CD4-positive, alpha-beta T cell treated with Interleukin-15 for 1 hour (primary cell): Measurements from ENCODE around the gene TSC1.

Experiments used
- DNase-seq: peaks from one replicate; pipeline ENCODE4 v3.0.0-alpha.2; 2020

Gene TSC1

GRCh38 chr9:132857616-132858342 lies 86.6 kb downstream of the TSC1 start:
- DNase-seq: no peak

DNA sequence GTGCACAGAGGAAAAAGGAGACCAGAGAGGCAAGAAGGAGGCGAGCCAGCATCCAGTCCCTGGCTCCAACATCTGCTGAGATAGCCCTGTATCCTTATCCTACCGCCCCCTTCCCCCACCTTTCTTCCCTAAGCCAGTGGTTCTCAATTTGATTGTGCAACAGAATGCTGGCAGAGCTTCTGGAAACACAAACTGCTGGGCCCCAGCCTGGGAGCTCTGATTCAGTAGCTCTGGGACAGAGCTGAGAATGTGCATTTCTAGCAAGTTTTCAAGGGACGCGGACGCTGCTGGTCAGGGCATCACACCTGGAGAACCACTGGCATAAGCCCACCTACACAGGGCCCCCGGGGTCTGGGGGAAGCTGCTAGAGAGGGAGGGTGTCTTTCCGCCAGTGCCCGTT lies 87.4 kb downstream of the TSC1 start:
- DNase-seq: no peak

GRCh38 chr9:132855904-132856303 lies 88.5 kb downstream of the TSC1 start:
- no peak for DNase-seq

DNA sequence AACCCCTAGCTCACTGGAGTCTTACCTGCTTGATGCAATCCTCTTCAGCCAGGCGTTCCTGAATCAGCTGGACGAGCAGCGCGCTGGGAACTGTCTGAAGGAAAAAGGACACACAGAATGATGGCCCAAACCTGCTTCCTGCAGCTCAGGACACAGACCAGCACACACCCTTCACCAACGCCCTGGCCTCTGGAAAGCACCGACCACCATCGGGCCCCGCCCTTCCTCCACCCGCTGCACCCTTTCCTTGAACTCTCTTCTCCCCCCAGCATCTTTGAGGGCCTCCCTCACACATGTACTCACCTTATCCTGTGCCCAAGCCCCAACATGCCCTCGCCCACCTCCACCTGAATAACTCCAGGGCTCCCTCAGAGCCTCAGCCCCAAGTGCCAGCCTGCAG lies 89.6 kb downstream of the TSC1 start:
- DNase-seq: no peak

- no peak for DNase-seq
Measured at GRCh38 chr9:132853482-132853881, 90.9 kb downstream of the TSC1 start.

DNA sequence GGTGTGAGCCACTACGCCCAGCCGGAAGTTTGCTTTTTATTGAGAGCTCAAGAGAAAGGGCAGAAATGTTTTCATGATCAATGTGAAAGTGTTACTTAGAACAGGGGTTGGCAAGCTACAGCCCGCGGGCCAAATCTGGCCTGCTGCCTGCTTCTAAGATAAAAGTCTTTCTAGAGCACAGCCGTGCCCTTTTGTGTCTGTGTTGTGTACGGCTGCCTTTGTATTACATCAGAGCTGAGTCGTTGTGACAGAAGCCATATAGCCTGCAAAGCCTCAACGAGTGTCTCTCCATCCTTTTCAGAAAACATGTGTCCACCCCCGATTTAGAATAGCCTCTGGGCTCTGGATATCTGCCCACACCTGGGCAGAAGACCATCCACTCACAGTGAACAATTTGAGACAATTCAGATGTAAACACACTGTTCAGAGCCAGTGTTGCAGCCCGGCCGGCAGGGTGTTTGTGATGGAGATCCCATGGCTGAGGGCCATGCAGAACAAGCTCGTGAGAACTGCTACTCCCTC lies 95.2 kb downstream of the TSC1 start:
- DNase-seq: no peak

GRCh38 chr9:132846918-132847515 lies 97.4 kb downstream of the TSC1 start:
- no peak for DNase-seq

GRCh38 chr9:132846109-132846917 lies 98.1 kb downstream of the TSC1 start:
- no peak for DNase-seq

DNA sequence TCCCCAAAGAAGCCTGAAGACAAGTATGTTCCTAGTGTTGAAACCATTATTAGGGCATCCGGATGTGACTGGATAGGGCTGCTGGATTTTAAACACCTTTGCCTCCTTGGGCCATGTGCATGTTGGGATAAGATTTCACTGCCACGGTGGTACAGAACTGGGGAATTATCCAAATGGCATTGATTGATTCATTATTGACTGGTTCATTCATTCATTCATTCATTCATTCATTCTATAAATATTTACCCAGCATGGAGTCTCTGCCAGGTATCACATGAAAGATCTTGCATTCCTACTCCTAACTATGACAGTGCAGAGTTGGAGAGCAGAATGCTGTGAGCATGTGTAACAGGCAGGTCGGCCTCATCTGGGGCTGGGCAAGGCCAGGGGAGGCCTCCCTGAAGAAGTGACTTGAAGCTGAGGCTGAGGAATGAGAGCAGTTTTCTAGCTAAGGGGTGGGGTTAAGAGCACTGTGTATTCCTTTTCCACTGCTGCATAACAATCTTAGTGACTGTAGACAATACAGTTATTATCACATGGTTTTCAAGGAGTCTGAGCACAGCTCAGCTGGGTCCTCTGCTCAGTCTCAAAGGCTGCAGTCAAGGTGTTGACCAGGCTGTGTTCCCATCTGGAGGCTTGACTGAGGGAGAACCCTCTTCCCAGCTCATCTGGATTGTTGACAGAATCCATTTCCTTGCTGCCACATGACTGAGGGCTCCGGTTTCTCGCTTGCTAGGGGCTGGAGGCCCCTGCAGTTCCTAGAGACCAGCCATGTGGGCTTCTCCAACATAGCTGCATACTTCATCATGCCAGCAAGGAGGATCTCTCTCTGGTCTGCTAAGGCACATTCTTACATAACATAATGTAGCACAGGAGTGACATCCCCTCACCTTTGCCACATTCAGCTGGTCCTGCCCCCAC lies 102.0 kb downstream of the TSC1 start:
- DNase-seq: no peak
